HEK293 (cell line): ENCODE data around the gene NTMT1.

ENCODE experiments used
- CTCF ChIA-PET: fragments of 350-600 bp; formaldehyde crosslinking; extraction: SDS; loops from one replicate; lab custom pipeline; 2021; ENCODE audit warnings: antibody characterized with exemption; lab: Yijun Ruan, JAX
- POLR2A ChIA-PET: fragments of 300-600 bp; formaldehyde crosslinking; extraction: SDS; loops from one replicate; lab custom pipeline; 2020; ENCODE audit warnings: antibody characterized with exemption, inconsistent platforms; lab: Yijun Ruan, JAX
- H3K27ac ChIP-seq: fragments of 200-500 bp; sonication (Bioruptor generic); 2 replicates; pipeline ENCODE4 v1.5.1; 2014; ENCODE audit warnings: low read depth, low read length, control low read depth, inconsistent platforms; ENCODE audit errors: extremely low read depth
- H3K36me3 ChIP-seq, 2 experiments: fragments of 200-500 bp in 1 of 2; sonication (Bioruptor generic) in 1 of 2; 1 replicate in 1 of 2; 2 replicates in 1 of 2; pipeline ENCODE4 v1.5.1; 2014 to 2017; ENCODE audit warnings: inconsistent platforms in 2 of 2, low read length in 2 of 2; ENCODE audit not compliant: control insufficient read depth in 2 of 2, insufficient read depth in 1 of 2
- H3K4me1 ChIP-seq: fragments of 200-500 bp; sonication (Bioruptor generic); 2 replicates; pipeline ENCODE4 v1.5.1; 2014; ENCODE audit warnings: mild to moderate bottlenecking, low read length, inconsistent platforms; ENCODE audit not compliant: control insufficient read depth, insufficient read depth
- H3K4me3 ChIP-seq: 2 replicates; pipeline ENCODE4 v1.5.1; 2011; ENCODE audit warnings: low read depth, mild to moderate bottlenecking, control low read depth, low read length, moderate library complexity
- H3K9me3 ChIP-seq: fragments of 200-500 bp; sonication (Bioruptor generic); 2 replicates; pipeline ENCODE4 v1.5.1; 2014; ENCODE audit warnings: low read depth, low read length, inconsistent platforms; ENCODE audit not compliant: control insufficient read depth, insufficient read depth
- CTCF ChIP-seq: fragments of 450-650 bp; formaldehyde crosslinking; IDR thresholded peaks from 2 replicates; pipeline ENCODE4 v1.5.1; 2016; ENCODE audit warnings: missing biosample characterization, missing genetic modification characterization
- EGR2 ChIP-seq: fragments of 450-650 bp; formaldehyde crosslinking; IDR thresholded peaks from 2 replicates; pipeline ENCODE4 v1.5.1; 2016; ENCODE audit warnings: low read depth, missing biosample characterization, missing genetic modification characterization
- GLI2 ChIP-seq: fragments of 450-650 bp; formaldehyde crosslinking; IDR thresholded peaks from 2 replicates; pipeline ENCODE4; 2017; ENCODE audit warnings: missing biosample characterization, missing genetic modification characterization, low read depth, borderline replicate concordance
- HIC1 ChIP-seq: fragments of 450-650 bp; formaldehyde crosslinking; IDR thresholded peaks from 2 replicates; pipeline ENCODE4 v1.5.1; 2016; ENCODE audit warnings: missing biosample characterization, missing genetic modification characterization
- KLF7 ChIP-seq: fragments of 450-650 bp; formaldehyde crosslinking; IDR thresholded peaks from 2 replicates; pipeline ENCODE4 v1.5.1; 2016; ENCODE audit warnings: missing biosample characterization, missing genetic modification characterization, borderline replicate concordance
- MYNN ChIP-seq: fragments of 450-650 bp; formaldehyde crosslinking; IDR thresholded peaks from 2 replicates; pipeline ENCODE4 v1.5.1; 2016; ENCODE audit warnings: missing biosample characterization, missing genetic modification characterization, borderline replicate concordance
- OSR2 ChIP-seq: fragments of 450-650 bp; formaldehyde crosslinking; IDR thresholded peaks from 2 replicates; pipeline ENCODE4 v1.5.1; 2016; ENCODE audit warnings: missing biosample characterization, missing genetic modification characterization
- PRDM1 ChIP-seq: fragments of 450-650 bp; formaldehyde crosslinking; IDR thresholded peaks from 2 replicates; pipeline ENCODE4; 2016; ENCODE audit warnings: missing biosample characterization, missing genetic modification characterization
- ZBTB1 ChIP-seq: fragments of 450-650 bp; formaldehyde crosslinking; IDR thresholded peaks from 2 replicates; pipeline ENCODE4 v1.5.1; 2016; ENCODE audit warnings: missing biosample characterization, missing genetic modification characterization
- ZBTB17 ChIP-seq: fragments of 450-650 bp; formaldehyde crosslinking; IDR thresholded peaks from 2 replicates; pipeline ENCODE4 v1.5.1; 2016; ENCODE audit warnings: missing biosample characterization, missing genetic modification characterization
- ZIC2 ChIP-seq: fragments of 450-650 bp; formaldehyde crosslinking; IDR thresholded peaks from 2 replicates; pipeline ENCODE4 v1.5.1; 2016; ENCODE audit warnings: missing biosample characterization, missing genetic modification characterization
- ZNF10 ChIP-seq: fragments of 450-650 bp; formaldehyde crosslinking; IDR thresholded peaks from 2 replicates; pipeline ENCODE4 v1.5.1; 2017; ENCODE audit warnings: missing biosample characterization, missing genetic modification characterization
- ZNF133 ChIP-seq: fragments of 450-650 bp; formaldehyde crosslinking; IDR thresholded peaks from 2 replicates; pipeline ENCODE4 v1.5.1; 2016; ENCODE audit warnings: missing biosample characterization, missing genetic modification characterization
- ZNF211 ChIP-seq: fragments of 450-650 bp; formaldehyde crosslinking; IDR thresholded peaks from 2 replicates; pipeline ENCODE4 v1.5.1; 2016; ENCODE audit warnings: low read depth, missing biosample characterization, missing genetic modification characterization
- ZNF24 ChIP-seq: fragments of 450-650 bp; formaldehyde crosslinking; IDR thresholded peaks from 2 replicates; pipeline ENCODE4 v1.5.1; 2016; ENCODE audit warnings: missing biosample characterization, missing genetic modification characterization
- ZNF366 ChIP-seq: fragments of 450-650 bp; formaldehyde crosslinking; conservative IDR thresholded peaks from 2 replicates; pipeline ENCODE4 v1.5.1; 2016; ENCODE audit warnings: missing biosample characterization, missing genetic modification characterization
- ZNF37A ChIP-seq: fragments of 450-650 bp; IDR thresholded peaks from 2 replicates; pipeline ENCODE4 v1.5.1; 2018; ENCODE audit warnings: missing biosample characterization, missing genetic modification characterization
- ZNF426 ChIP-seq: fragments of 450-650 bp; formaldehyde crosslinking; IDR thresholded peaks from 2 replicates; pipeline ENCODE4 v1.5.1; 2017; ENCODE audit warnings: missing biosample characterization, missing genetic modification characterization, mild to moderate bottlenecking, inconsistent platforms, moderate library complexity
- ZNF548 ChIP-seq: fragments of 450-650 bp; formaldehyde crosslinking; IDR thresholded peaks from 2 replicates; pipeline ENCODE4 v1.5.1; 2016; ENCODE audit warnings: missing biosample characterization, missing genetic modification characterization
- ZNF561 ChIP-seq: fragments of 450-650 bp; IDR thresholded peaks from 2 replicates; pipeline ENCODE4 v1.5.1; 2018; ENCODE audit warnings: missing biosample characterization, missing genetic modification characterization, borderline replicate concordance
- ZNF701 ChIP-seq: fragments of 450-650 bp; formaldehyde crosslinking; IDR thresholded peaks from 2 replicates; pipeline ENCODE4 v1.5.1; 2016; ENCODE audit warnings: missing biosample characterization, missing genetic modification characterization
- ZNF776 ChIP-seq: fragments of 450-650 bp; formaldehyde crosslinking; IDR thresholded peaks from 2 replicates; pipeline ENCODE4 v1.5.0; 2017; ENCODE audit warnings: missing biosample characterization, missing genetic modification characterization, borderline replicate concordance
- TF ChIP-seq, protein P1 (sequence below): fragments of 450-650 bp; formaldehyde crosslinking; IDR thresholded peaks from 2 replicates; pipeline ENCODE4 v1.5.1; 2016; ENCODE audit warnings: missing biosample characterization, missing genetic modification characterization
- TF ChIP-seq, protein P2 (sequence below): fragments of 450-650 bp; formaldehyde crosslinking; optimal IDR thresholded peaks from 2 replicates; pipeline ENCODE3; 2016; ENCODE audit warnings: missing biosample characterization, mild to moderate bottlenecking, missing genetic modification characterization

NTMT1 gene

GRCh38 chr9:129637673-129638439 is 11.9 kb downstream of the NTMT1 start (continued):
- TF ChIP-seq, protein P1, sequence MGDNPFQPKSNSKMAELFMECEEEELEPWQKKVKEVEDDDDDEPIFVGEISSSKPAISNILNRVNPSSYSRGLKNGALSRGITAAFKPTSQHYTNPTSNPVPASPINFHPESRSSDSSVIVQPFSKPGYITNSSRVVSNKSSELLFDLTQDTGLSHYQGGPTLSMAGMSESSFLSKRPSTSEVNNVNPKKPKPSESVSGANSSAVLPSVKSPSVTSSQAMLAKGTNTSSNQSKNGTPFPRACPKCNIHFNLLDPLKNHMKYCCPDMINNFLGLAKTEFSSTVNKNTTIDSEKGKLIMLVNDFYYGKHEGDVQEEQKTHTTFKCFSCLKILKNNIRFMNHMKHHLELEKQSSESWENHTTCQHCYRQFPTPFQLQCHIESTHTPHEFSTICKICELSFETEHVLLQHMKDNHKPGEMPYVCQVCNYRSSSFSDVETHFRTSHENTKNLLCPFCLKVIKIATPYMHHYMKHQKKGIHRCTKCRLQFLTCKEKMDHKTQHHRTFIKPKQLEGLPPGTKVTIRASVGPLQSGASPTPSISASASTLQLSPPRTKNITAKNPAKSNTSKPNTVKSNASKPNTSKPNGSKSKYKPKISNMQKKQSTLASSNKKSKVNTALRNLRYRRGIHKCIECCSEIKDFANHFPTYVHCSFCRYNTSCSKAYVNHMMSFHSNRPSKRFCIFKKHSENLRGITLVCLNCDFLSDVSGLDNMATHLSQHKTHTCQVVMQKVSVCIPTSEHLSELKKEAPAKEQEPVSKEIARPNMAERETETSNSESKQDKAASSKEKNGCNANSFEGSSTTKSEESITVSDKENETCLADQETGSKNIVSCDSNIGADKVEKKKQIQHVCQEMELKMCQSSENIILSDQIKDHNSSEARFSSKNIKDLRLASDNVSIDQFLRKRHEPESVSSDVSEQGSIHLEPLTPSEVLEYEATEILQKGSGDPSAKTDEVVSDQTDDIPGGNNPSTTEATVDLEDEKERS = no peak
- TF ChIP-seq PRDM1 (tag by site-specific recombination) (no peak), KLF7 (tag by site-specific recombination) (no peak), EGR2 (peak; percentile 89), ZNF561 (tag by site-specific recombination) (no peak), GLI2 (tag by site-specific recombination) (no peak)

GRCh38 chr9:129639034-129639630 is 13.2 kb downstream of the NTMT1 start:
- CTCF ChIA-PET = interaction anchor here (0.6 to 3.2 kb wide), 16 partner anchors 9 to 527 kb away, joined by 3 to 28 read pairs (median 8); partner anchors contain the start of genes C9orf50 and NTMT1
- Histone ChIP-seq H3K4me3 (no peak overlapping the region), H3K9me3 (no peaks in the 10 kb centered on the region), H3K27ac (peak overlapping the region; percentile 70), H3K4me1 (peaks cover 11% of the 10 kb centered on the region), H3K36me3 (peaks cover 4 to 54% of the 10 kb centered on the region in 2 experiments; a peak in 2 of 3 replicates)
- TF ChIP-seq CTCF (tag by site-specific recombination) (no peak), ZIC2 (tag by site-specific recombination) (0 out of 2 replicates have a peak, but pooled peaks have one; percentile 22), ZNF37A (tag by site-specific recombination) (no peak), HIC1 (tag by site-specific recombination) (no peak)
- POLR2A ChIA-PET = interaction anchor here (1.1 to 5.5 kb wide), 7 partner anchors 9 to 461 kb away, joined by 3 to 57 read pairs (median 5); partner anchors contain the start of genes IER5L and NTMT1

DNA sequence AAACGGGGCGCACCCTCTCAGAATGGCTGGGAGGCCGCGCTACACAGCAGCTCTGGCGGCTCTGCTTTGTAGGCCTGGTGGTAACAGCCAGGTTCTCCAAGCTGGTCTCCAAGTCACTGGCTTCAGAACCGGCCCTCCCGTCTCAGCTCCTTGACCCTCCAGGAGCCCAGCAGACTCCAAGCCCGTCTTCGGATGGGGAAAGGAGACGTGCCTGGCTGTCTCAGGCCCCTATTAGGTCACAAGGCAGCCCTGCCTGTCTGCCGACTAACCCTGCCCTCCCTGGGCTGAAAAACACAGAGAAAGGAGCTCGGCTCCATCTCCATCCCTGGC is 13.8 kb downstream of the NTMT1 start:
- ChIA-PET POLR2A (interaction anchor here (0.8 to 5.5 kb wide), 8 partner anchors 9 to 552 kb away, joined by 3 to 57 read pairs (median 3); partner anchors contain the start of genes IER5L and NTMT1), CTCF (interaction anchor here (0.6 to 3.2 kb wide), 16 partner anchors 10 to 929 kb away, joined by 3 to 28 read pairs (median 8); partner anchors contain the start of genes C9orf50 and NTMT1)
- no peaks in the 10 kb centered on the region for H3K9me3 ChIP-seq
- H3K36me3 ChIP-seq = peaks cover 4 to 49% of the 10 kb centered on the region in 2 experiments; a peak in 2 of 3 replicates
- H3K4me3 ChIP-seq = no peak overlapping the region
- peaks cover 11% of the 10 kb centered on the region for H3K4me1 ChIP-seq
- peak overlapping the region; percentile 70 for H3K27ac ChIP-seq
- no peak for TF ChIP-seq OSR2 (tag by site-specific recombination)
- no peak for TF ChIP-seq ZNF10 (tag by site-specific recombination)
- TF ChIP-seq ZBTB17 (tag by site-specific recombination) = no peak
- no peak for TF ChIP-seq ZBTB1 (tag by site-specific recombination)
- no peak for TF ChIP-seq ZNF548 (tag by site-specific recombination)
- TF ChIP-seq ZNF211 (tag by site-specific recombination) = no peak
- no peak for TF ChIP-seq ZNF366 (tag by site-specific recombination)
- no peak for TF ChIP-seq ZNF701 (tag by site-specific recombination)
- no peak for TF ChIP-seq ZNF133
- no peak for TF ChIP-seq ZNF776 (tag by site-specific recombination)
- TF ChIP-seq, protein P2, sequence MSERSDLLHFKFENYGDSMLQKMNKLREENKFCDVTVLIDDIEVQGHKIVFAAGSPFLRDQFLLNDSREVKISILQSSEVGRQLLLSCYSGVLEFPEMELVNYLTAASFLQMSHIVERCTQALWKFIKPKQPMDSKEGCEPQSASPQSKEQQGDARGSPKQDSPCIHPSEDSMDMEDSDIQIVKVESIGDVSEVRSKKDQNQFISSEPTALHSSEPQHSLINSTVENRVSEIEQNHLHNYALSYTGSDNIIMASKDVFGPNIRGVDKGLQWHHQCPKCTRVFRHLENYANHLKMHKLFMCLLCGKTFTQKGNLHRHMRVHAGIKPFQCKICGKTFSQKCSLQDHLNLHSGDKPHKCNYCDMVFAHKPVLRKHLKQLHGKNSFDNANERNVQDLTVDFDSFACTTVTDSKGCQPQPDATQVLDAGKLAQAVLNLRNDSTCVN (tag by site-specific recombination) = no peak
- no peak for TF ChIP-seq ZNF426
- TF ChIP-seq ZNF24 (tag by site-specific recombination) = no peak
- no peak for TF ChIP-seq MYNN (tag by site-specific recombination)
